HepG2 (cell line): ENCODE measurements around the gene KERA. TPM values are rescaled to one million over a fixed set of nuclear protein-coding genes. Genes with fewer than 3 reads are reported as not detected.

Source experiments
- ATAC-seq: fragments of 200-7000 bp; cut with Tn5 transposase; 3 replicates; pipeline ENCODE4 v1.9.1; 2020; ENCODE audit warnings: mild to moderate bottlenecking, moderate library complexity
- BruUV-seq: library from RNA; stranded (reverse); fragments of 400-500 nt; replicated peaks from 2 replicates; lab custom pipeline; 2021; lab: Mats Ljungman, UMichigan
- CTCF ChIA-PET: fragments of 300-600 bp; formaldehyde crosslinking; extraction: SDS; loops from one replicate; lab custom pipeline; 2021; ENCODE audit warnings: low total read pairs, inconsistent platforms, low intra/inter-chr PET ratio; lab: Yijun Ruan, JAX
- POLR2A ChIA-PET: fragments of 350-600 bp; sonication (Branson Sonifier 250); formaldehyde crosslinking; loops from one replicate; lab custom pipeline; 2020; ENCODE audit warnings: antibody characterized with exemption, inconsistent platforms; lab: Yijun Ruan, JAX
- DNase-seq: peaks from one replicate; pipeline ENCODE4 v3.0.0-alpha.2; 2015; ENCODE audit warnings: low spot score
- FAIRE-seq: peaks from 3 replicates; lab custom pipeline; 2011; peaks lifted over from hg19 to GRCh38; lab: Jason Lieb, UNC
- H2AFZ ChIP-seq: one replicate; pipeline ENCODE4 v1.6.1; 2011; ENCODE audit warnings: low read length, inconsistent platforms
- H3K27ac ChIP-seq: fragments of 300-600 bp; 3 replicates; pipeline ENCODE4 v1.8.0; 2011; ENCODE audit warnings: mixed run types, mild to moderate bottlenecking, mixed read lengths, low read length, inconsistent platforms; ENCODE audit not compliant: insufficient read depth; ENCODE audit errors: extremely low read length
- H3K27me3 ChIP-seq, 2 experiments: fragments of 200-600 bp in 1 of 2; 2 replicates in 1 of 2; 3 replicates in 1 of 2; pipeline versions ENCODE4 v1.6.0 to v1.8.0; 2011; ENCODE audit warnings: low read length in 2 of 2, mild to moderate bottlenecking in 2 of 2, moderate library complexity in 2 of 2, inconsistent platforms in 1 of 2; ENCODE audit not compliant: insufficient read depth in 2 of 2, control insufficient read depth in 1 of 2
- H3K36me3 ChIP-seq, 2 experiments: fragments of 200-600 bp in 1 of 2; replicated peaks in 1 of 2; 2 replicates in 1 of 2; 3 replicates in 1 of 2; pipeline versions ENCODE4 v1.5.1 to v1.8.0; 2011; ENCODE audit warnings: low read length in 2 of 2, inconsistent platforms in 1 of 2; ENCODE audit not compliant: insufficient read depth in 2 of 2, control insufficient read depth in 1 of 2
- H3K4me1 ChIP-seq: 2 replicates; pipeline ENCODE4 v1.5.1; 2012; ENCODE audit warnings: low read length, inconsistent platforms; ENCODE audit not compliant: insufficient read depth
- H3K4me2 ChIP-seq: 2 replicates; pipeline ENCODE4 v1.6.0; 2011; ENCODE audit warnings: low read depth, low read length, inconsistent platforms
- H3K4me3 ChIP-seq, 3 experiments: fragments of 200-600 bp in 1 of 3; sonication (generic), shearing (Covaris generic) in 1 of 3; replicated peaks in 1 of 3; 2 replicates each; pipeline ENCODE4 v1.5.1; 2011 to 2016; ENCODE audit warnings: low read length in 3 of 3, inconsistent platforms in 2 of 3, low read depth in 2 of 3, mild to moderate bottlenecking in 2 of 3, control low read depth in 1 of 3, mixed read lengths in 1 of 3; ENCODE audit not compliant: insufficient read depth in 1 of 3
- H3K79me2 ChIP-seq: one replicate; pipeline ENCODE4 v1.6.1; 2011; ENCODE audit warnings: low read length, inconsistent platforms; ENCODE audit not compliant: insufficient read depth
- H3K9ac ChIP-seq: 2 replicates; pipeline ENCODE4 v1.6.0; 2011; ENCODE audit warnings: mild to moderate bottlenecking, low read depth, low read length, inconsistent platforms; ENCODE audit not compliant: insufficient read depth
- H3K9me3 ChIP-seq: 2 replicates; pipeline ENCODE4 v1.5.1; 2012; ENCODE audit warnings: mild to moderate bottlenecking, low read length
- H4K20me1 ChIP-seq: 2 replicates; pipeline ENCODE4 v1.6.0; 2011; ENCODE audit warnings: inconsistent platforms, mild to moderate bottlenecking, low read length, moderate library complexity; ENCODE audit not compliant: insufficient read depth
- ATF1 ChIP-seq: IDR thresholded peaks from 2 replicates; pipeline ENCODE4 v1.6.1; 2016; ENCODE audit warnings: mild to moderate bottlenecking, control low read depth
- EED ChIP-seq: sonication (generic); formaldehyde crosslinking; IDR thresholded peaks from 2 replicates; pipeline ENCODE4 v1.5.0; 2020; ENCODE audit warnings: mild to moderate bottlenecking, missing genetic modification reagents
- LCORL ChIP-seq, 2 experiments: fragments of 450-650 bp in 1 of 2; sonication (generic) in 1 of 2; formaldehyde crosslinking in 1 of 2; IDR thresholded peaks; 2 replicates each; pipeline versions ENCODE4 v1.5.0 to v1.6.1; 2017 to 2020; ENCODE audit warnings: antibody characterized with exemption in 1 of 2, missing genetic modification reagents in 1 of 2
- MLXIP ChIP-seq: sonication (generic); formaldehyde crosslinking; IDR thresholded peaks from 2 replicates; pipeline ENCODE4 v1.9.0; 2021; ENCODE audit warnings: missing genetic modification reagents, borderline replicate concordance
- PITX1 ChIP-seq: sonication (generic); formaldehyde crosslinking; IDR thresholded peaks from 2 replicates; pipeline ENCODE4 v1.5.1; 2020; ENCODE audit warnings: mild to moderate bottlenecking, missing genetic modification reagents
- RNF219 ChIP-seq: sonication (generic); formaldehyde crosslinking; IDR thresholded peaks from 2 replicates; pipeline ENCODE4 v1.5.0; 2020; ENCODE audit warnings: mild to moderate bottlenecking, missing genetic modification reagents
- ZBTB2 ChIP-seq: sonication (generic); formaldehyde crosslinking; IDR thresholded peaks from 2 replicates; pipeline ENCODE4 v1.8.0; 2022; ENCODE audit warnings: low read depth, missing genetic modification reagents
- ZNF773 ChIP-seq: sonication (generic); formaldehyde crosslinking; IDR thresholded peaks from 2 replicates; pipeline ENCODE4 v1.4.0; 2020; ENCODE audit warnings: missing genetic modification reagents, borderline replicate concordance
- ZNF776 ChIP-seq: sonication (generic); formaldehyde crosslinking; IDR thresholded peaks from 2 replicates; pipeline ENCODE4 v1.4.0; 2020; ENCODE audit warnings: mild to moderate bottlenecking, missing genetic modification reagents
- ZNF790 ChIP-seq: sonication (generic); formaldehyde crosslinking; IDR thresholded peaks from 2 replicates; pipeline ENCODE4 v1.8.0; 2022; ENCODE audit warnings: missing genetic modification reagents, mild to moderate bottlenecking, borderline replicate concordance
- ZNF891 ChIP-seq: sonication (generic); formaldehyde crosslinking; IDR thresholded peaks from 2 replicates; pipeline ENCODE4 v1.5.0; 2020; ENCODE audit warnings: mild to moderate bottlenecking, missing genetic modification reagents
- in situ Hi-C: cut with HindIII; loops from 2 replicates; pipeline ENCODE4 v1.10.0; 2017; ENCODE audit warnings: low pct_unique_long_range_greater_than_20kb; ENCODE audit not compliant: extremely low pct_ligation_motif_present
- intact Hi-C: fragments of 100-400 bp; cut with micrococcal nuclease; formaldehyde crosslinking; loops from one replicate; pipeline ENCODE4 v1.10.0; 2022; ENCODE audit not compliant: unreplicated experiment
- polyA plus RNA-seq, 8 experiments: library from polyadenylated mRNA; depleted of rRNA in 3 of 8; stranded (reverse) in 7 of 8; unstranded in 1 of 8; fragments of >200 nt; fragmentation: Illumina TruSeq in 4 of 8; extraction: Trizol in 4 of 8; gene quantifications; 2 replicates each; pipeline versions ENCODE4 v1.2.1 to v1.2.3, GENCODE V29; 2011 to 2016; ENCODE audit warnings: low read depth in 4 of 8, missing spikeins in 1 of 8, mixed read lengths in 1 of 8; ENCODE audit not compliant: insufficient read depth in 1 of 8
- total RNA-seq, 5 experiments: library from RNA; depleted of rRNA; stranded (reverse); fragments of >200 nt; fragmentation: Illumina TruSeq; extraction: Trizol; gene quantifications; 2 replicates each; pipeline ENCODE4 v1.2.3, GENCODE V29; 2016; ENCODE audit warnings: low read depth in 1 of 5

Gene KERA
- total and polyA plus RNA-seq, 2 of the 13 experiments (the other 11 are each of a cell fraction or from before 2014, with no cell fraction given): not detected

GRCh38 chr12:91074154-91074709 is 16.4 kb upstream of the KERA start (continued):
- TF ChIP-seq RNF219 (no peak), ZNF790 (CRISPR knock-in tag) (no peak), LCORL (IDR thresholded peaks at IDR 0.05) (no peak), LCORL (CRISPR knock-in tag; IDR thresholded peaks at IDR 0.05) (no peak), MLXIP (CRISPR knock-in tag) (no peak), ZNF891 (CRISPR knock-in tag) (no peak)
- TF ChIP-seq, all 625 proteins: peak for 0

- in situ Hi-C loops (no loop called here), intact Hi-C loops (no loop called here)
- TF ChIP-seq EED (no peak), ATF1 (CRISPR knock-in tag) (no peak), ZNF773 (CRISPR knock-in tag) (no peak), PITX1 (no peak), ZBTB2 (CRISPR knock-in tag) (no peak), ZNF776 (CRISPR knock-in tag) (no peak)
- Histone ChIP-seq H3K9ac (no peak overlapping the region), H3K9me3 (no peaks in the 10 kb centered on the region), H3K4me3 (no peak overlapping the region), H3K36me3 (no peaks in the 10 kb centered on the region), H3K79me2 (no peaks in the 10 kb centered on the region), H2AFZ (no peak overlapping the region), H3K4me2 (no peak overlapping the region), H3K4me1 (no peaks in the 10 kb centered on the region), H3K27me3 (no peaks in the 10 kb centered on the region), H3K27ac (no peak overlapping the region), H4K20me1 (no peaks in the 10 kb centered on the region)
- DNase-seq (no peak), ATAC-seq (no peak), FAIRE-seq (no peak)
- CTCF ChIA-PET: no interaction called here
- BruUV-seq: no TSS peak
- POLR2A ChIA-PET: no interaction called here
Measured at GRCh38 chr12:91073426-91073825, 15.6 kb upstream of the KERA start.
